ENCODE results near the gene ABHD2.

The ABHD2 gene

GRCh38 chr15:89198934-89199333 lies 110.7 kb downstream of the ABHD2 start:
- DNase-seq: no peak
- H3K9me3 ChIP-seq (ENCODE audit: control insufficient read depth, low read length): no peaks in the 10 kb centered on the region
- no peak overlapping the region for H3K4me3 ChIP-seq (ENCODE audit: insufficient read depth, low read depth, low read length, poor library complexity, severe bottlenecking)
- peaks cover 27% of the 10 kb centered on the region for H3K36me3 ChIP-seq (ENCODE audit: control insufficient read depth, insufficient read depth, low read length)
- peaks cover 12% of the 10 kb centered on the region for H3K4me1 ChIP-seq (ENCODE audit: control insufficient read depth, insufficient read depth, low read length, poor library complexity, severe bottlenecking)
- no peaks in the 10 kb centered on the region for H3K27me3 ChIP-seq (replicated peaks; ENCODE audit: control insufficient read depth, insufficient read depth, low read length, poor library complexity, severe bottlenecking)
- H3K27ac ChIP-seq (ENCODE audit: insufficient read depth, low read length, poor library complexity, severe bottlenecking): no peak overlapping the region

- Histone ChIP-seq H3K4me3 (ENCODE audit: insufficient read depth, low read depth, low read length, poor library complexity, severe bottlenecking) (no peak overlapping the region), H3K27me3 (replicated peaks; ENCODE audit: control insufficient read depth, insufficient read depth, low read length, poor library complexity, severe bottlenecking) (no peaks in the 10 kb centered on the region), H3K4me1 (ENCODE audit: control insufficient read depth, insufficient read depth, low read length, poor library complexity, severe bottlenecking) (peaks cover 20% of the 10 kb centered on the region), H3K36me3 (ENCODE audit: control insufficient read depth, insufficient read depth, low read length) (peaks cover 23% of the 10 kb centered on the region), H3K9me3 (ENCODE audit: control insufficient read depth, low read length) (no peaks in the 10 kb centered on the region), H3K27ac (ENCODE audit: insufficient read depth, low read length, poor library complexity, severe bottlenecking) (no peak overlapping the region)
- DNase-seq: no peak
Observed at GRCh38 chr15:89199746-89200145, 111.5 kb downstream of the ABHD2 start.

GRCh38 chr15:89200182-89200581 lies 111.9 kb downstream of the ABHD2 start:
- no peak for DNase-seq
- Histone ChIP-seq H3K27me3 (replicated peaks; ENCODE audit: control insufficient read depth, insufficient read depth, low read length, poor library complexity, severe bottlenecking) (no peaks in the 10 kb centered on the region), H3K9me3 (ENCODE audit: control insufficient read depth, low read length) (no peaks in the 10 kb centered on the region), H3K36me3 (ENCODE audit: control insufficient read depth, insufficient read depth, low read length) (peaks cover 19% of the 10 kb centered on the region), H3K4me3 (ENCODE audit: insufficient read depth, low read depth, low read length, poor library complexity, severe bottlenecking) (no peak overlapping the region), H3K27ac (ENCODE audit: insufficient read depth, low read length, poor library complexity, severe bottlenecking) (no peak overlapping the region), H3K4me1 (ENCODE audit: control insufficient read depth, insufficient read depth, low read length, poor library complexity, severe bottlenecking) (peaks cover 21% of the 10 kb centered on the region)

GRCh38 chr15:89201465-89202005 lies 113.3 kb downstream of the ABHD2 start:
- DNase-seq: no peak
- Histone ChIP-seq H3K9me3 (ENCODE audit: control insufficient read depth, low read length) (no peaks in the 10 kb centered on the region), H3K4me1 (ENCODE audit: control insufficient read depth, insufficient read depth, low read length, poor library complexity, severe bottlenecking) (peaks cover 21% of the 10 kb centered on the region), H3K36me3 (ENCODE audit: control insufficient read depth, insufficient read depth, low read length) (peaks cover 13% of the 10 kb centered on the region), H3K27me3 (replicated peaks; ENCODE audit: control insufficient read depth, insufficient read depth, low read length, poor library complexity, severe bottlenecking) (no peaks in the 10 kb centered on the region), H3K27ac (ENCODE audit: insufficient read depth, low read length, poor library complexity, severe bottlenecking) (no peak overlapping the region), H3K4me3 (ENCODE audit: insufficient read depth, low read depth, low read length, poor library complexity, severe bottlenecking) (no peak overlapping the region)

DNA sequence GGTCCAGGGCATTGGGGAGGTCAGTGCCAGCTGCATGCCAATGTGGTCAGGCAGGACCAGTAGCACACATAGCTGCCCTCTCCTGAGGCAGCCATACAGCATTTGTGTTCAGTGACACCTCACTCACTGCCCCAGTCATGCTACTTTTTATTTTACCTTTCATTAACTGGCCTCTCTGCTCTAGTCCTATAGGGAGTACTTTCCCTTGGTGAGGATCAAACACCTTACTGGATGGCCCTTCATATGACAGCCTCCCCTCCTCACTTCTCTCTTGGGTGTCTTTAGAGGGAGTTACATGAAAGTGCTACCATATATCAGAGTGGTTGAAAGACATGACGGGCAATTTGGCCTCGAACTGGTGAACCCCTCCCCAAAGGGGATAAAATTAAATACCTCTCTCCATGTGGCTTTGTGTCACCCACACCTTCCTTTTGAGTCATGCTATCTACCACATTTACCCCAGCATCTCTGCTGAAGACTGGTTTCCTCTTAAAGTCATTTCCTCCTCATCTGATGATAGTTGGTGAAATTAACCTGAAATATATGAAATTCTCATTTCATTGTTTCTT lies 115.5 kb downstream of the ABHD2 start:
- H3K4me1 ChIP-seq (ENCODE audit: control insufficient read depth, insufficient read depth, low read length, poor library complexity, severe bottlenecking): peaks cover 20% of the 10 kb centered on the region
- no peaks in the 10 kb centered on the region for H3K27me3 ChIP-seq (replicated peaks; ENCODE audit: control insufficient read depth, insufficient read depth, low read length, poor library complexity, severe bottlenecking)
- H3K4me3 ChIP-seq (ENCODE audit: insufficient read depth, low read depth, low read length, poor library complexity, severe bottlenecking): no peak overlapping the region
- no peaks in the 10 kb centered on the region for H3K9me3 ChIP-seq (ENCODE audit: control insufficient read depth, low read length)
- H3K36me3 ChIP-seq (ENCODE audit: control insufficient read depth, insufficient read depth, low read length): peaks cover 7% of the 10 kb centered on the region
- DNase-seq: no peak
- no peak overlapping the region for H3K27ac ChIP-seq (ENCODE audit: insufficient read depth, low read length, poor library complexity, severe bottlenecking)

GRCh38 chr15:89205991-89206585 lies 117.8 kb downstream of the ABHD2 start:
- Histone ChIP-seq H3K27ac (ENCODE audit: insufficient read depth, low read length, poor library complexity, severe bottlenecking) (no peak overlapping the region), H3K4me1 (ENCODE audit: control insufficient read depth, insufficient read depth, low read length, poor library complexity, severe bottlenecking) (peaks cover 20% of the 10 kb centered on the region), H3K4me3 (ENCODE audit: insufficient read depth, low read depth, low read length, poor library complexity, severe bottlenecking) (no peak overlapping the region), H3K36me3 (ENCODE audit: control insufficient read depth, insufficient read depth, low read length) (no peaks in the 10 kb centered on the region), H3K27me3 (replicated peaks; ENCODE audit: control insufficient read depth, insufficient read depth, low read length, poor library complexity, severe bottlenecking) (no peaks in the 10 kb centered on the region), H3K9me3 (ENCODE audit: control insufficient read depth, low read length) (no peaks in the 10 kb centered on the region)
- no peak for DNase-seq

DNA sequence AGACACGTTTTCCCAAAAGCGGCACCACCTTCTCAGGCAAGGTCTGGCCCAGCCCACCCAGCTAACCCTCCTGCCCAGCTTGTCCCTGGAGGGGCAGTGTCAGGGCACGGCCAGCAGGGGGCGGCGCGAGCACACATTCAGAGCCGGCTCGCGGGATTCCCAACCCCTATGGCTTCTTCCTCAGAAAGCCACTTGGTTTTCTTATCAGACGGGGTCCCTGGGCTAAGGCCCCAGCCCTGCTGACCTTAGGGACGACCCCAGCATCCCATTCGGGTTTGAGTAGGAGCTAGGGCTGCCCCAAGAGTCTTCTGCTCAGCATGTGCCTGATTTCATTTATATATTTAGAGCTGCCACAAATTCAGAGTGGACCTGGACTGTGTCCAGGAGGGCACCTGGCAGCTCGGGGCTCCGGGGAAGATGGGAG lies 118.7 kb downstream of the ABHD2 start:
- peaks cover 20% of the 10 kb centered on the region for H3K4me1 ChIP-seq (ENCODE audit: control insufficient read depth, insufficient read depth, low read length, poor library complexity, severe bottlenecking)
- H3K27me3 ChIP-seq (replicated peaks; ENCODE audit: control insufficient read depth, insufficient read depth, low read length, poor library complexity, severe bottlenecking): no peaks in the 10 kb centered on the region
- no peaks in the 10 kb centered on the region for H3K9me3 ChIP-seq (ENCODE audit: control insufficient read depth, low read length)
- H3K27ac ChIP-seq (ENCODE audit: insufficient read depth, low read length, poor library complexity, severe bottlenecking): no peak overlapping the region
- H3K36me3 ChIP-seq (ENCODE audit: control insufficient read depth, insufficient read depth, low read length): no peaks in the 10 kb centered on the region
- no peak overlapping the region for H3K4me3 ChIP-seq (ENCODE audit: insufficient read depth, low read depth, low read length, poor library complexity, severe bottlenecking)
- DNase-seq: peak; percentile 32 to 54 (median 35)

DNA sequence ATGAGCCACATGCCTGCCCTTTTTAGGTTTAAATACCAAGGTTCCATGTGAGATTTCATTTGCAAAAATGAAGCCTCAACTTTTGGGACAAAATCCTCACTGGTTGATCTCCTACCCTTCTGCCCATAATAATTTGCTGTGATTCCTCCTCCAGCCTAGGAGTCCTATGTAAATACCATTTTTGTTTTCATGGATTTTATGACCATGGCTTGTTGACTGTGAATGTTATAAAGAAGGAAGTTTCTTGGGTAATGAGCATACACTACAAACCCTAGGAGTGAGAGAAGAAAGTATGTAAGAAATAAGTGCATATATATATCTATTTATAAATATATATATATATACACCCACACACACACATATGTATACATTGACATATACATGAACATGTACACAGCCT lies 120.0 kb downstream of the ABHD2 start:
- no peak for DNase-seq
- Histone ChIP-seq H3K27ac (ENCODE audit: insufficient read depth, low read length, poor library complexity, severe bottlenecking) (no peak overlapping the region), H3K4me1 (ENCODE audit: control insufficient read depth, insufficient read depth, low read length, poor library complexity, severe bottlenecking) (peaks cover 20% of the 10 kb centered on the region), H3K27me3 (replicated peaks; ENCODE audit: control insufficient read depth, insufficient read depth, low read length, poor library complexity, severe bottlenecking) (no peaks in the 10 kb centered on the region), H3K36me3 (ENCODE audit: control insufficient read depth, insufficient read depth, low read length) (no peaks in the 10 kb centered on the region), H3K9me3 (ENCODE audit: control insufficient read depth, low read length) (no peaks in the 10 kb centered on the region), H3K4me3 (ENCODE audit: insufficient read depth, low read depth, low read length, poor library complexity, severe bottlenecking) (no peak overlapping the region)

DNA sequence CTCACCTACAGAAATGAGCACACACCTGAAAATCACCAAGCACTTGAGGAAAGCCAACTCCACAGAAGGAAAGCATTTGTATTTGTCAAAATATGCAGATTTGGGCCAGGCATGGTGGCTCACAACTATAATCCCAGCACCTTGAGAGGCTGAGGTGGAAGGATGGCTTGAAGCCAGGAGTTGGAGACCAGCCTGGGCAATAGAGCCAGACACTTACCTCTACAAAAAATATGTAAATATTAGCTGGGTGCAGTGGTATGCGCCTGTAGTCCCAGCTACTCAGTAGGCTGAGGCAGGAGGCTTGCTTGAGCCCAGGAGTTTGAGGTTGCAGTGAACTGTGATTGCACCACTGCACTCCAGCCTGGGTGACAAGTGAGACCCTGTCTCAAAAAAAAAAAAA lies 120.8 kb downstream of the ABHD2 start:
- no peak for DNase-seq
- Histone ChIP-seq H3K4me1 (ENCODE audit: control insufficient read depth, insufficient read depth, low read length, poor library complexity, severe bottlenecking) (peaks cover 12% of the 10 kb centered on the region), H3K36me3 (ENCODE audit: control insufficient read depth, insufficient read depth, low read length) (no peaks in the 10 kb centered on the region), H3K27ac (ENCODE audit: insufficient read depth, low read length, poor library complexity, severe bottlenecking) (no peak overlapping the region), H3K4me3 (ENCODE audit: insufficient read depth, low read depth, low read length, poor library complexity, severe bottlenecking) (no peak overlapping the region), H3K27me3 (replicated peaks; ENCODE audit: control insufficient read depth, insufficient read depth, low read length, poor library complexity, severe bottlenecking) (no peaks in the 10 kb centered on the region), H3K9me3 (ENCODE audit: control insufficient read depth, low read length) (no peaks in the 10 kb centered on the region)

- Histone ChIP-seq H3K36me3 (ENCODE audit: control insufficient read depth, insufficient read depth, low read length) (no peaks in the 10 kb centered on the region), H3K9me3 (ENCODE audit: control insufficient read depth, low read length) (no peaks in the 10 kb centered on the region), H3K4me3 (ENCODE audit: insufficient read depth, low read depth, low read length, poor library complexity, severe bottlenecking) (no peak overlapping the region), H3K27ac (ENCODE audit: insufficient read depth, low read length, poor library complexity, severe bottlenecking) (no peak overlapping the region), H3K27me3 (replicated peaks; ENCODE audit: control insufficient read depth, insufficient read depth, low read length, poor library complexity, severe bottlenecking) (no peaks in the 10 kb centered on the region), H3K4me1 (ENCODE audit: control insufficient read depth, insufficient read depth, low read length, poor library complexity, severe bottlenecking) (peaks cover 4% of the 10 kb centered on the region)
- DNase-seq: no peak
Observed at GRCh38 chr15:89211678-89212170, 123.5 kb downstream of the ABHD2 start.
